ENCODE measurements around the gene RNF14.
"Not testable (repeated sequence)": the region's sequence is repeated elsewhere in the genome, so short reads cannot be mapped to it uniquely, and the experiment has no call there.

Gene RNF14

DNA sequence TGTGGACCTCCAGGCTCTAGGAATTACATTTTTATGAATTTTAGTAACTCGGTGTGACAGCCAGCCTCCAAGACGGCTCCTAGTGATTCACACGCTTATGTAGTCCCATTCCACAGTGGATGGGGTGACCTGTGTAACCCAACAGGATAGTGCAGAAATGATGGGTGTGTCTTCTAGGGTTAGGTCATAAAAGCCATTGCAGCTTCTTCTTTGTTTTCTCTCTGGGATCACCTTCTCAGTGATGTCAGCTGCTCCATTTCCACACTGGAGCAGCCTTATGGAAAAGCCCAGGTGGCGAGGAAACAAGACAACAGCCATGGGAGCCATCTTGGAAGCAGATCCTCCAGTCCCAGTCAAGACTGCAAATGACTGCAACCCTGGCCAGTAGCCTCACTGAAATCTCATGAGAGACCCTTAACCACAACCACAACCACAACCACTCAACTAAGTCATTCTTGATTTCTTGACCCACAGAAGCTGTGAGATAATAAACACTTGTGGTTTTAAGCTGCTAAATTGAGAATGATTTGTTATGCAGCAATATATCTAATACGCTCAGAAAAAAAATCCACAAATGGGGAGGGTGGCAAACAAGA, 49.0 kb downstream of the RNF14 start:
- Mint-ChIP-seq H3K9me3 (peaks cover 13% of the 10 kb centered on the region), H3K4me3 (no peak overlapping the region), H3K36me3 (peaks cover 16% of the 10 kb centered on the region), H3K27me3 (no peaks in the 10 kb centered on the region), H3K4me1 (peaks cover 65% of the 10 kb centered on the region), H3K27ac (peak overlapping the region; percentile 86)
- DNase-seq, result no peak
- CTCF ChIA-PET, result interaction anchor here (1.0 to 7.9 kb wide), 6 partner anchors 11 to 123 kb away, joined by 3 to 137 read pairs (median 4); partner anchors contain the start of gene NDFIP1

GRCh38 chr5:142020122-142020659, 51.3 kb downstream of the RNF14 start:
- H3K27me3 Mint-ChIP-seq, result no peaks in the 10 kb centered on the region
- DNase-seq, result no peak
- peaks cover 13% of the 10 kb centered on the region for H3K9me3 Mint-ChIP-seq
- H3K36me3 Mint-ChIP-seq, result peaks cover 16% of the 10 kb centered on the region
- CTCF ChIA-PET, result interaction anchor here (0.6 to 1.0 kb wide), 2 partner anchors 111 to 127 kb away, joined by 3 to 4 read pairs; no protein-coding TSS in a partner anchor
- H3K27ac Mint-ChIP-seq, result no peak overlapping the region
- H3K4me3 Mint-ChIP-seq, result no peak overlapping the region
- H3K4me1 Mint-ChIP-seq, result peaks cover 56% of the 10 kb centered on the region

DNA sequence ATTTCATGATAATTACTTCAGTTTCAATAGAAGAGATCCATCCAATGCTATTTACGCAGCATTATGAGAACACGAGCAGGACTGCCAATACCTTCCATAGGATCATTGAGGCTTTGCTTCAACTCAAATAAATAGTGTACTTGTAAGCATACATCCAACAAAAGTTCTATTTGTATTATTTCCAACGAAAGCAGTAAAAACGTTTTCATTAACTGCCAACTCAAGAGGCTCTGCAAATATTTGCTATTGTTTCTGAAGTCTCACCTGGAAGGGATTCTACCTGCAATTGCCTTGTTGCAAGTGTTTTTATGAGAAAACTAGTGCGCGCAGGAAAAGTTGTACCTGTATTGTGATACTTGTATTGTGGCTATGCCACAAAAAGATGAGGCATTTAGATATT, 54.9 kb downstream of the RNF14 start:
- no peak for DNase-seq
- Mint-ChIP-seq H3K4me3 (no peak overlapping the region), H3K9me3 (peaks cover 9% of the 10 kb centered on the region), H3K4me1 (peaks cover 28% of the 10 kb centered on the region), H3K27ac (peak overlapping the region; percentile 52), H3K27me3 (no peaks in the 10 kb centered on the region), H3K36me3 (peaks cover 8% of the 10 kb centered on the region)
- CTCF ChIA-PET, result interaction anchor here (1.5 kb wide), 1 partner anchor 8 kb away, joined by 7 read pairs; no protein-coding TSS in a partner anchor

DNA sequence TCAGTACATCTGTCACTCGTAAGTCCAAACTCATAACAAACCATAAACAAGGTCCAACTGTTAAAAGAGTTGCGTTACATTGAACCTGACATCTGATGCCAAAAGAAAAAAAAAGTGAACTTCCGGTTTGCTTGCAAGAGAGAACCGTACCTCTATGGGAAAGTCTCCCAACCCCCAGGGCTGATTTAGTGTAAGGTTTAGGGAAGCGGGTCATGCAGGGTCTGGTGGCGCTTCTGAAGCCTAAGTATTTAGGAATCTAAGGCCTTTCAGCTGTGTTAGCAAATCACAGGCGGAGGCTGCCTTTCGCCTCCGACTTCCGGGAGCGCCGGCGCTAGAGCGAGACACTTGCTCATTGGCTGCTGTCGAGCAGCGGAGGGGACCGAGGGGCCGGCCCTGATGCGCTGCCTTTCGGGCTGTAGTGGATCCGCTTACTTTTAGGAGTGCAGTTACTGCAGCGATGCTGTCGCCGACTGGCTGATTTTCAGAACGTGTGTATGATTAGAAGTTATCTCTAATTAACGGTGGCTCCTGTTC, 55.9 kb downstream of the RNF14 start:
- CTCF ChIA-PET, result interaction anchor here (0.8 to 1.7 kb wide), 5 partner anchors 9 to 118 kb away, joined by 3 to 7 read pairs (median 5); partner anchors contain the start of gene GNPDA1
- DNase-seq, result peak; percentile 91
- Mint-ChIP-seq H3K27me3 (no peaks in the 10 kb centered on the region), H3K4me3 (peak overlapping the region; percentile 81), H3K27ac (peak overlapping the region; percentile 98), H3K9me3 (peaks cover 7% of the 10 kb centered on the region), H3K4me1 (peaks cover 25% of the 10 kb centered on the region), H3K36me3 (peaks cover 6% of the 10 kb centered on the region)

- H3K36me3 Mint-ChIP-seq, result no peaks in the 10 kb centered on the region
- peak overlapping the region; percentile 81 for H3K4me3 Mint-ChIP-seq
- no peak for DNase-seq
- H3K4me1 Mint-ChIP-seq, result peaks cover 21% of the 10 kb centered on the region
- H3K27me3 Mint-ChIP-seq, result no peaks in the 10 kb centered on the region
- CTCF ChIA-PET, result interaction anchor here (0.7 to 1.7 kb wide), 5 partner anchors 11 to 117 kb away, joined by 3 to 6 read pairs (median 4); partner anchors contain the start of gene GNPDA1
- H3K9me3 Mint-ChIP-seq, result no peaks in the 10 kb centered on the region
- H3K27ac Mint-ChIP-seq, result peak overlapping the region; percentile 98
Observed at GRCh38 chr5:142025637-142026036, 56.7 kb downstream of the RNF14 start.

GRCh38 chr5:142032150-142032549, 63.2 kb downstream of the RNF14 start:
- Mint-ChIP-seq H3K27me3 (no peaks in the 10 kb centered on the region), H3K9me3 (no peaks in the 10 kb centered on the region), H3K27ac (no peak overlapping the region), H3K4me3 (no peak overlapping the region), H3K36me3 (peaks cover 3% of the 10 kb centered on the region), H3K4me1 (peaks cover 19% of the 10 kb centered on the region)
- no peak for DNase-seq
- CTCF ChIA-PET, result interaction anchor here (0.8 kb wide), 1 partner anchor 339 kb away, joined by 3 read pairs; no protein-coding TSS in a partner anchor

GRCh38 chr5:142032747-142033631, 64.1 kb downstream of the RNF14 start:
- DNase-seq, result no peak
- Mint-ChIP-seq H3K4me3 (no peak overlapping the region), H3K36me3 (peaks cover 3% of the 10 kb centered on the region), H3K4me1 (peaks cover 19% of the 10 kb centered on the region), H3K9me3 (no peaks in the 10 kb centered on the region), H3K27me3 (no peaks in the 10 kb centered on the region), H3K27ac (no peak overlapping the region)
- CTCF ChIA-PET, result interaction anchor here (0.8 to 1.8 kb wide), 2 partner anchors 17 to 340 kb away, joined by 3 to 5 read pairs; no protein-coding TSS in a partner anchor

- CTCF ChIA-PET, result interaction anchor here (1.0 to 1.8 kb wide), 2 partner anchors 18 to 22 kb away, joined by 3 to 5 read pairs; no protein-coding TSS in a partner anchor
- not testable (repeated sequence) for H3K36me3 Mint-ChIP-seq, H3K27me3 Mint-ChIP-seq, H3K4me3 Mint-ChIP-seq, H3K9me3 Mint-ChIP-seq, DNase-seq
- Mint-ChIP-seq H3K4me1 (peaks cover 21% of the 10 kb centered on the region), H3K27ac (peak overlapping the region; percentile 17)
Observed at GRCh38 chr5:142033632-142034567, 65.0 kb downstream of the RNF14 start.

DNA sequence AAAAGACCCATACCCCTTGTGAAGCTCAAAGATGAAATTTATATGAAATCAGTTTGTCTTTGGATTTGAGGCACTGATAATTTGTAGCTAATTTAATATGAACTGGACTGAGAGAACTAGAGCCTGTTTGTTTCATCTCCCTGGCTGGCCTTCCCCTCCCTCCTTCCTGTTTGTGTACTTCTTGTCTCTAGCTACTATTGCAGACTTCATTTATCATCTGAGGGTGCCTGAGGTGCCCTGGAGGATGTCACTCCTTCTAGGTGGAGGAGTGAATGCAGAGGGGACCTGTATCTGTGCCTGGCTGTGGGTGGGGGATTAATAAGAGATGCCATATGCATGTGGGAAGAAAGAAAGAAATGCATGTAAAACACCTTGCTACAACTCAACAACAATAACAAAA, 66.1 kb downstream of the RNF14 start:
- no peak for DNase-seq
- peaks cover 3% of the 10 kb centered on the region for H3K36me3 Mint-ChIP-seq
- no peaks in the 10 kb centered on the region for H3K9me3 Mint-ChIP-seq
- CTCF ChIA-PET, result interaction anchor here (0.9 to 1.8 kb wide), 5 partner anchors 10 to 110 kb away, joined by 3 to 5 read pairs (median 3); no protein-coding TSS in a partner anchor
- H3K4me1 Mint-ChIP-seq, result peaks cover 21% of the 10 kb centered on the region
- H3K4me3 Mint-ChIP-seq, result no peak overlapping the region
- no peaks in the 10 kb centered on the region for H3K27me3 Mint-ChIP-seq
- peak overlapping the region; percentile 17 for H3K27ac Mint-ChIP-seq

GRCh38 chr5:142036918-142037317, 68.0 kb downstream of the RNF14 start:
- Mint-ChIP-seq H3K4me1 (peaks cover 21% of the 10 kb centered on the region), H3K4me3 (no peak overlapping the region), H3K36me3 (peaks cover 3% of the 10 kb centered on the region), H3K9me3 (no peaks in the 10 kb centered on the region), H3K27ac (no peak overlapping the region), H3K27me3 (no peaks in the 10 kb centered on the region)
- no peak for DNase-seq
- CTCF ChIA-PET, result interaction anchor here (0.7 kb wide), 1 partner anchor 8 kb away, joined by 3 read pairs; no protein-coding TSS in a partner anchor

DNA sequence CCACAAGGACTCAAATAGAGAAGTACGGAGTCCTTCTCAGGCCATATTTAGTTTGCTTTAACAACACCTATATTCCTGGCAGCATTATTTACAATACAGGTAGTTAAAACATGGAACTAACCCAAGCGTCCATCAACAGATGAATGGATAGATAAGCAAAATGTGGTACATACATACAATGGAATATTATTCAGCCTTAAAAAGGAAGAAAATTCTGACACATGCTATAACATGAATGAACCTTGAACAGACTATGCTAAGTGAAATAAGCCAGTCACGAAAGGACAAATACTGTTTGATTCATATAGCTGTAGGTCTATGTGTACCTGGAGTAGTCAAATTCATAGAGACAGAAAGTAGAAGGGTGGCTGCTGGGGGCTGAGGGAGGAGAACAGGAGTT, 68.7 kb downstream of the RNF14 start:
- H3K4me3 Mint-ChIP-seq, H3K36me3 Mint-ChIP-seq, CTCF ChIA-PET, H3K9me3 Mint-ChIP-seq, H3K27ac Mint-ChIP-seq, DNase-seq, H3K27me3 Mint-ChIP-seq: not testable (repeated sequence)
- peaks cover 21% of the 10 kb centered on the region for H3K4me1 Mint-ChIP-seq

DNA sequence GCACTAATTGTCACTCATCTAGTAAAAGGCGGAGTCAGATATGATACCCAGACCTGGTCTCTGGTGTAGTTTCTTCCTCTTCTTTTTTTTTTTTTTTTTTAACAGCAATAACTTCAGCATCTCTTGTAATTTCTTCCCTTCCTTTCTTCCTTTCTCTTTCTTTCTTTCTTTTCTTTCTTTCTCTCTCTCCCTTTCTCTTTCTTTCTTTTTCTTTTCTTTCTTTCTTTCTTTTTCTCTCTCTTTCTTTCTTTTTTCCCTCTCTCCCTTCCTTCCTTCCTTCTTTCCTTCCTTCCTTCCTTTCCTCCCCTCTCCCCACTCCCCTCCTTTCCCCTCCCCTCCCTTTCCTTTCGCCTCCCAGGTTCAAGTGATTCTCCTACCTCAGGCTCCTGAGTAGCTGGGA, 69.8 kb downstream of the RNF14 start:
- H3K27me3 Mint-ChIP-seq, result no peaks in the 10 kb centered on the region
- H3K36me3 Mint-ChIP-seq, result peaks cover 3% of the 10 kb centered on the region
- DNase-seq, result no peak
- CTCF ChIA-PET, result no interaction called here
- H3K27ac Mint-ChIP-seq, result no peak overlapping the region
- H3K9me3 Mint-ChIP-seq, result no peaks in the 10 kb centered on the region
- H3K4me3 Mint-ChIP-seq, result no peak overlapping the region
- peaks cover 17% of the 10 kb centered on the region for H3K4me1 Mint-ChIP-seq
